PC-3 (cell line): ENCODE data around the gene PLXNB3. TPM values are rescaled to one million over a fixed set of nuclear protein-coding genes. Genes with fewer than 3 reads are reported as not detected.

Experiments used
- ATAC-seq: fragments of 200-7000 bp; cut with Tn5 transposase; 2 replicates; pipeline ENCODE4 v1.9.1; 2020; ENCODE audit warnings: mild to moderate bottlenecking, moderate library complexity
- BruUV-seq: library from RNA; stranded (reverse); fragments of 400-500 nt; replicated peaks from 2 replicates; lab custom pipeline; 2021; lab: Mats Ljungman, UMichigan
- CTCF ChIA-PET: fragments of 300-600 bp; sonication (Branson Sonifier 250); formaldehyde crosslinking; loops from one replicate; lab custom pipeline; 2022; ENCODE audit warnings: antibody characterized with exemption; lab: Charles Lee
- POLR2A ChIA-PET: fragments of 300-600 bp; sonication (Branson Sonifier 250); formaldehyde crosslinking; loops from one replicate; lab custom pipeline; 2022; ENCODE audit warnings: antibody characterized with exemption; ENCODE audit not compliant: unreplicated experiment; lab: Charles Lee
- DNase-seq: peaks from one replicate; pipeline ENCODE4 v3.0.0-alpha.2; 2015
- H2AFZ ChIP-seq: fragments of 300-600 bp; sonication (generic); 2 replicates; pipeline ENCODE4 v1.6.0; 2016; ENCODE audit warnings: antibody characterized with exemption, low read length
- H3F3A ChIP-seq: fragments of 300-600 bp; sonication (generic); one replicate; pipeline ENCODE4 v1.6.0; 2017; ENCODE audit warnings: antibody characterized with exemption, low read length, control low read depth, mild to moderate bottlenecking; ENCODE audit not compliant: unreplicated experiment
- H3K27ac ChIP-seq: fragments of 300-600 bp; sonication (generic); 2 replicates; pipeline ENCODE4 v1.5.1; 2016; ENCODE audit warnings: mild to moderate bottlenecking, low read length
- H3K27me3 ChIP-seq: fragments of 300-600 bp; sonication (generic); 2 replicates; pipeline ENCODE4 v1.6.1; 2016; ENCODE audit warnings: low read length, mixed read lengths
- H3K36me3 ChIP-seq: fragments of 300-600 bp; sonication (generic); 2 replicates; pipeline ENCODE4 v1.6.1; 2016; ENCODE audit warnings: low read depth, mixed run types, low read length, mixed read lengths
- H3K4me1 ChIP-seq: fragments of 300-600 bp; sonication (generic); 2 replicates; pipeline ENCODE4 v1.5.1; 2016; ENCODE audit warnings: low read length; ENCODE audit not compliant: insufficient read depth
- H3K4me2 ChIP-seq: fragments of 300-600 bp; sonication (generic); 2 replicates; pipeline ENCODE4 v1.6.0; 2016; ENCODE audit warnings: low read length
- H3K4me3 ChIP-seq: fragments of 300-600 bp; sonication (generic); 2 replicates; pipeline ENCODE4 v1.5.1; 2016; ENCODE audit warnings: mild to moderate bottlenecking, low read length, mixed read lengths
- H3K79me2 ChIP-seq: fragments of 300-600 bp; sonication (generic); 2 replicates; pipeline ENCODE4 v1.6.1; 2017; ENCODE audit warnings: low read length, mixed read lengths
- H3K9ac ChIP-seq: fragments of 300-600 bp; sonication (generic); 2 replicates; pipeline ENCODE4 v1.6.0; 2016; ENCODE audit warnings: mild to moderate bottlenecking, low read length
- H3K9me2 ChIP-seq: fragments of 300-600 bp; sonication (generic); replicated peaks from 2 replicates; pipeline ENCODE4 v1.6.1; 2016; ENCODE audit warnings: mixed run types, low read length, mixed read lengths
- H3K9me3 ChIP-seq: fragments of 300-600 bp; sonication (generic); 2 replicates; pipeline ENCODE4 v1.6.1; 2016; ENCODE audit warnings: low read length, mixed read lengths
- H4K20me1 ChIP-seq: fragments of 300-600 bp; sonication (generic); 2 replicates; pipeline ENCODE4 v1.6.1; 2016; ENCODE audit warnings: low read length, mixed read lengths
- EZH2 ChIP-seq: fragments of 300-600 bp; sonication (generic); IDR thresholded peaks from one replicate; pipeline ENCODE4 v1.6.1; 2017; ENCODE audit warnings: antibody characterized with exemption, mild to moderate bottlenecking, low read length; ENCODE audit not compliant: unreplicated experiment
- EZH2phosphoT487 ChIP-seq: fragments of 300-600 bp; sonication (generic); IDR thresholded peaks from 2 replicates; pipeline ENCODE4 v1.6.1; 2018; ENCODE audit warnings: mild to moderate bottlenecking, antibody characterized with exemption, low read length, borderline replicate concordance
- intact Hi-C: fragments of 100-400 bp; cut with micrococcal nuclease; formaldehyde crosslinking; loops from 2 replicates; pipeline ENCODE4 v1.9.0; 2023
- total RNA-seq: library from RNA; depleted of rRNA; stranded (reverse); fragments of >200 nt; gene quantifications from 2 replicates; pipeline ENCODE4 v1.2.3, GENCODE V29; 2014
- TF ChIP-seq, protein P1 (sequence below): fragments of 300-600 bp; sonication (generic); conservative IDR thresholded peaks from 2 replicates; pipeline ENCODE4 v1.5.1; 2017; ENCODE audit warnings: antibody characterized with exemption, low read depth, mild to moderate bottlenecking, low read length

PLXNB3 gene
- total RNA-seq, 1 experiment from 2014 or later = 27.3 TPM

DNA sequence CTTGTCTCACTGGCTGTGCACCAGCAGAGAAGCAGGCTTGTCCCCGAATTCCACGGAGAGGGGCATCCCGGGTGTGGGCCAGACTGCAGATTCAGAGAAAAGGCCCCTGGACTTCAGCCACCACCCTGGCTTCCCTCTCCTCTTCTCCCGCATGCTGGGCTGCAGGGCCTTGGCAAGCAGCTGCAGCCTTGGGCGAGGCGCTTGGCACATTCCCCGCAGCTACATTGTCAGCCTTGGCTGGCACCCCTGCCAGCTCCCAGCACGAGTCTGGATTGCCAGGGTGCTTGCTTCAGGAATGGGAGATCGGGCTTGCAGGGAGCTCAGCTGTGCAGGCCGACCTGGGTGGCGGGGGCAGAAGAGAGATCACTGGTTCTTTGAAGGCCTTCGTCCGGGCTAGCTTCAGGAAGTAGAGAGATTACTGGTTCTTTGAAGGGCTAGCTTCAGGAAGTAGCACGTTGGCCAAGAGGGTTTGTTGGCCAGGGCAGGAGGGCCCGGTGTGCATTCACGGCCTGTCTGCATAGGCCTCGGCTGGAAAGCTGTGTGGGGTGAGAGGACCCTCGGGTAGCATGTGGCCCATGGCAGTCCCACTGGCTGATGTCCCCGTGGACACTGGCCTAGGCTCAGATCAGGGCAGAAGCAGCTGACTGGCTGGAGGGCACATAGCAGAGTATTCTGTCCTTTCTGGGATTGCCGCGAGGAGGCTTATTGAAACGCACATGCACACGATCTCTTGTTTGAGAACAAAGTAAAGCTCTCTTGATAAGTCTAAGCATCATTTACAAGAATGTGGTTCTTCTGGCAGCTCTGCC is 36.7 kb upstream of the PLXNB3 start:
- Histone ChIP-seq H3K9me3 (no peaks in the 10 kb centered on the region), H4K20me1 (0 out of 2 replicates have a peak, but pooled peaks cover 8% of the 10 kb centered on the region), H3K4me1 (peaks cover 44% of the 10 kb centered on the region), H3K4me2 (peak overlapping the region; percentile 98), H3K27me3 (no peaks in the 10 kb centered on the region), H2AFZ (no peak overlapping the region), H3K79me2 (peaks cover 81% of the 10 kb centered on the region), H3F3A (peaks cover 11% of the 10 kb centered on the region), H3K9ac (peak overlapping the region; percentile 85), H3K36me3 (peaks cover 5% of the 10 kb centered on the region), H3K27ac (peak overlapping the region; percentile 79), H3K9me2 (no peaks in the 10 kb centered on the region), H3K4me3 (peak overlapping the region; percentile 82)
- ATAC-seq (peak; percentile 3; the same call in 1 of the 2 replicates), DNase-seq (peak; percentile 50)
- ChIA-PET CTCF (interaction anchor here (0.7 kb wide), 1 partner anchor 220 kb away, joined by 3 read pairs; no protein-coding TSS in a partner anchor), POLR2A (interaction anchor here (0.6 kb wide), 1 partner anchor 183 kb away, joined by 5 read pairs; no protein-coding TSS in a partner anchor)
- no TSS peak for BruUV-seq
- TF ChIP-seq EZH2phosphoT487 (no peak), EZH2 (no peak)
- TF ChIP-seq, protein P1, sequence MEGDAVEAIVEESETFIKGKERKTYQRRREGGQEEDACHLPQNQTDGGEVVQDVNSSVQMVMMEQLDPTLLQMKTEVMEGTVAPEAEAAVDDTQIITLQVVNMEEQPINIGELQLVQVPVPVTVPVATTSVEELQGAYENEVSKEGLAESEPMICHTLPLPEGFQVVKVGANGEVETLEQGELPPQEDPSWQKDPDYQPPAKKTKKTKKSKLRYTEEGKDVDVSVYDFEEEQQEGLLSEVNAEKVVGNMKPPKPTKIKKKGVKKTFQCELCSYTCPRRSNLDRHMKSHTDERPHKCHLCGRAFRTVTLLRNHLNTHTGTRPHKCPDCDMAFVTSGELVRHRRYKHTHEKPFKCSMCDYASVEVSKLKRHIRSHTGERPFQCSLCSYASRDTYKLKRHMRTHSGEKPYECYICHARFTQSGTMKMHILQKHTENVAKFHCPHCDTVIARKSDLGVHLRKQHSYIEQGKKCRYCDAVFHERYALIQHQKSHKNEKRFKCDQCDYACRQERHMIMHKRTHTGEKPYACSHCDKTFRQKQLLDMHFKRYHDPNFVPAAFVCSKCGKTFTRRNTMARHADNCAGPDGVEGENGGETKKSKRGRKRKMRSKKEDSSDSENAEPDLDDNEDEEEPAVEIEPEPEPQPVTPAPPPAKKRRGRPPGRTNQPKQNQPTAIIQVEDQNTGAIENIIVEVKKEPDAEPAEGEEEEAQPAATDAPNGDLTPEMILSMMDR = no peak
- intact Hi-C loops = no loop called here

DNA sequence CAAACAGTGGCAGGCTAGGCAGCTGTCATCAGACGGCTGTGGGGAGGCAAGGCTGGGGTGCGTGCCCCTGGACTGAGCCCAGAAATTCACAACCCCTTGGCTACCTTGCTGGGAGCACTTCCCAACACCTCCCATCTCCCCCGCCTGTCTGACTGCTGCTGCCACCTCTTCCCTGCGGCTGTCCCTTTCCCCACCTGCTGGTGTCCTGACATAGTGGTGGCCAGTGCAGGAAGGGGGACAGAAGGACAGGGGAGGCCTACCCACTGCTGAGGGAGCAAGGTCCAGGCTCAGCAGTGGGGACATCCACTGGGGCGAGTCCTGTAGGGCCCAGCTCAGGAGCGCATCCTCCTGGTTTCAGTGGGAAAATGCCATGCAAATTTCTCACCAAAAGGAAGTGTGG is 36.0 kb upstream of the PLXNB3 start:
- H3K79me2 ChIP-seq = peaks cover 74% of the 10 kb centered on the region
- H3K9me3 ChIP-seq = no peaks in the 10 kb centered on the region
- ATAC-seq (no peak), DNase-seq (no peak)
- no peak for TF ChIP-seq EZH2phosphoT487
- TF ChIP-seq, protein P1 = peak; percentile 35
- BruUV-seq = no TSS peak
- CTCF ChIA-PET = no interaction called here
- no peaks in the 10 kb centered on the region for H3K27me3 ChIP-seq
- POLR2A ChIA-PET = no interaction called here
- H3K9me2 ChIP-seq = no peaks in the 10 kb centered on the region
- peak overlapping the region; percentile 98; the same call in 1 of the 2 replicates for H3K4me2 ChIP-seq
- H2AFZ ChIP-seq = no peak overlapping the region
- no peak overlapping the region for H3K9ac ChIP-seq
- H4K20me1 ChIP-seq = 0 out of 2 replicates have a peak, but pooled peaks cover 5% of the 10 kb centered on the region
- H3K36me3 ChIP-seq = peaks cover 4% of the 10 kb centered on the region
- H3K4me1 ChIP-seq = peaks cover 48% of the 10 kb centered on the region
- no peak overlapping the region for H3K27ac ChIP-seq
- no peak overlapping the region for H3K4me3 ChIP-seq
- intact Hi-C loops = no loop called here
- H3F3A ChIP-seq = peaks cover 11% of the 10 kb centered on the region
